Measurements from ENCODE around the gene CFAP74.
A peak's percentile ranks its signal among the peaks of the same experiment; 100 is the strongest.

Gene CFAP74

GRCh38 chr1:2049225-2049717 lies 45.7 kb upstream of the CFAP74 start:
- ChIA-PET POLR2A (no interaction called here), CTCF (interaction anchor here (0.6 to 2.0 kb wide), 9 partner anchors 8 to 766 kb away, joined by 3 to 16 read pairs (median 3); no protein-coding TSS in a partner anchor)
- peak overlapping the region; percentile 72; the same call in 1 of the 2 replicates for H3K27ac ChIP-seq (ENCODE audit: extremely low read depth, low read depth, low read length)
- TF ChIP-seq ELK4 (IDR thresholded peaks at IDR 0.05; ENCODE audit: borderline replicate concordance, low read depth, low read length) (no peak), KLF9 (tag by site-specific recombination; IDR thresholded peaks at IDR 0.05; ENCODE audit: low read depth) (0 out of 2 replicates have a peak, but pooled peaks have one; percentile 12), GFI1B (tag by site-specific recombination; IDR thresholded peaks at IDR 0.05) (no peak), PRDM6 (tag by site-specific recombination; IDR thresholded peaks at IDR 0.05) (no peak), SP2 (tag by site-specific recombination; IDR thresholded peaks at IDR 0.05) (0 out of 2 replicates have a peak, but pooled peaks have one; percentile 19), ZNF677 (tag by site-specific recombination; IDR thresholded peaks at IDR 0.05) (peak; percentile 36; the same call in 1 of the 2 replicates), REST (tag by site-specific recombination; IDR thresholded peaks at IDR 0.05) (no peak), CTCF (tag by site-specific recombination; IDR thresholded peaks at IDR 0.05) (peak; percentile 67; the same call in 1 of the 2 replicates), ZNF37A (tag by site-specific recombination; IDR thresholded peaks at IDR 0.05) (no peak), ZNF561 (tag by site-specific recombination; IDR thresholded peaks at IDR 0.05; ENCODE audit: borderline replicate concordance) (no peak), BCL6B (tag by site-specific recombination; IDR thresholded peaks at IDR 0.05) (no peak), ZNF335 (tag by site-specific recombination; conservative IDR thresholded peaks at IDR 0.05) (peak; percentile 93; the same call in 1 of the 2 replicates), EGR2 (tag by site-specific recombination; IDR thresholded peaks at IDR 0.05; ENCODE audit: low read depth) (no peak), ZNF426 (tag by site-specific recombination; IDR thresholded peaks at IDR 0.05) (no peak), TRIM28 (IDR thresholded peaks at IDR 0.05; ENCODE audit: borderline replicate concordance, low read length) (peak; percentile 18; the same call in 1 of the 2 replicates), MZF1 (tag by site-specific recombination; IDR thresholded peaks at IDR 0.05; ENCODE audit: borderline replicate concordance) (no peak), KLF7 (tag by site-specific recombination; IDR thresholded peaks at IDR 0.05; ENCODE audit: borderline replicate concordance) (no peak), PRDM10 (tag by site-specific recombination; IDR thresholded peaks at IDR 0.05) (peak; percentile 82)
- no peaks in the 10 kb centered on the region for H3K9me3 ChIP-seq (ENCODE audit: control insufficient read depth, insufficient read depth, low read depth, low read length)
- no peaks in the 10 kb centered on the region for H3K36me3 ChIP-seq (ENCODE audit: control insufficient read depth in 2 of 2, insufficient read depth in 1 of 2, low read length in 2 of 2)
- no peaks in the 10 kb centered on the region; the same call in 1 of the 2 replicates for H3K4me1 ChIP-seq (ENCODE audit: control insufficient read depth, insufficient read depth, low read length)
- H3K4me3 ChIP-seq (ENCODE audit: low read depth, low read length) = peak overlapping the region; percentile 62
